CD4-positive, alpha-beta T cell treated with Interferon gamma for 1 hour (primary cell): ENCODE data around the gene PRKCD.
"Not testable (repeated sequence)": the region's sequence is repeated elsewhere in the genome, so short reads cannot be mapped to it uniquely, and the experiment has no call there.

Experiments used
- DNase-seq: peaks from one replicate; pipeline ENCODE4 v3.0.0-alpha.2; 2020

Gene PRKCD

GRCh38 chr3:53140847-53141845 is 19.9 kb upstream of the PRKCD start:
- DNase-seq = peak; percentile 55

GRCh38 chr3:53142986-53143385 is 18.0 kb upstream of the PRKCD start:
- peak; percentile 44 for DNase-seq

- DNase-seq = no peak
These were observed 16.6 kb upstream of the PRKCD start for GRCh38 chr3:53144446-53144845.

GRCh38 chr3:53144862-53145712 is 15.9 kb upstream of the PRKCD start:
- no peak for DNase-seq

GRCh38 chr3:53145713-53146080 is 15.3 kb upstream of the PRKCD start:
- DNase-seq = no peak

- DNase-seq = no peak
These were observed 14.6 kb upstream of the PRKCD start for GRCh38 chr3:53146319-53146891.

GRCh38 chr3:53147151-53147902 is 13.7 kb upstream of the PRKCD start:
- DNase-seq = no peak

- no peak for DNase-seq
These were observed 13.1 kb upstream of the PRKCD start for GRCh38 chr3:53147903-53148400.

GRCh38 chr3:53149006-53149690 is 11.9 kb upstream of the PRKCD start:
- DNase-seq = no peak

GRCh38 chr3:53149699-53150098 is 11.3 kb upstream of the PRKCD start:
- DNase-seq = no peak

- DNase-seq = no peak
These were observed 10.5 kb upstream of the PRKCD start for GRCh38 chr3:53150247-53151085.

GRCh38 chr3:53151086-53151438 is 9.9 kb upstream of the PRKCD start:
- DNase-seq = not testable (repeated sequence)

- DNase-seq = no peak
These were observed 9.5 kb upstream of the PRKCD start for GRCh38 chr3:53151465-53151864.

GRCh38 chr3:53151870-53152660 is 8.9 kb upstream of the PRKCD start:
- no peak for DNase-seq

- no peak for DNase-seq
These were observed 7.7 kb upstream of the PRKCD start for GRCh38 chr3:53153264-53153823.

- no peak for DNase-seq
These were observed 7.0 kb upstream of the PRKCD start for GRCh38 chr3:53153980-53154379.

- DNase-seq = no peak
These were observed 6.1 kb upstream of the PRKCD start for GRCh38 chr3:53154881-53155285.

- no peak for DNase-seq
These were observed 5.2 kb upstream of the PRKCD start for GRCh38 chr3:53155760-53156159.

GRCh38 chr3:53156368-53156834 is 4.6 kb upstream of the PRKCD start:
- no peak for DNase-seq
